K562 (cell line): Measurements from ENCODE around the gene KCND1. TPM values are rescaled to one million over a fixed set of nuclear protein-coding genes. Genes with fewer than 3 reads are reported as not detected.

Source experiments
- ATAC-seq: fragments of 200-7000 bp; cut with Tn5 transposase; 3 replicates; pipeline ENCODE4 v1.9.1; 2020; ENCODE audit warnings: moderate library complexity
- BruUV-seq: library from RNA; stranded (reverse); fragments of 400-500 nt; replicated peaks from 2 replicates; lab custom pipeline; 2021; lab: Mats Ljungman, UMichigan
- CTCF ChIA-PET: fragments of 300-600 bp; formaldehyde crosslinking; extraction: SDS; loops from one replicate; lab custom pipeline; 2021; ENCODE audit warnings: low intra/inter-chr PET ratio; lab: Yijun Ruan, JAX
- POLR2A ChIA-PET: fragments of 300-600, 350-650 bp; sonication (Branson Sonifier 250); formaldehyde crosslinking; extraction: SDS; loops from one replicate; lab custom pipeline; 2021; ENCODE audit warnings: antibody characterized with exemption, inconsistent platforms; lab: Yijun Ruan, JAX
- DNase-seq, 4 experiments: peaks; one replicate each; pipeline versions ENCODE4 v3.0.0 to v3.0.0-alpha.2; 2011 to 2018; ENCODE audit warnings: low spot score in 3 of 4, mixed read lengths in 3 of 4; ENCODE audit errors: extremely low read depth in 1 of 4
- FAIRE-seq: peaks from 2 replicates; lab custom pipeline; 2011; peaks lifted over from hg19 to GRCh38; lab: Jason Lieb, UNC
- H2AFZ ChIP-seq: 2 replicates; pipeline ENCODE4 v1.6.0; 2011; ENCODE audit warnings: low read depth, low read length, control low read depth, inconsistent platforms
- H3K27ac ChIP-seq: fragments of 200-600 bp; 3 replicates; pipeline ENCODE4 v1.8.0; 2011; ENCODE audit warnings: low read depth, mild to moderate bottlenecking, control low read depth, inconsistent platforms, low read length, moderate library complexity, mixed read lengths; ENCODE audit errors: extremely low read depth
- H3K27me3 ChIP-seq, 2 experiments: fragments of 300-600 bp in 1 of 2; 2 replicates in 1 of 2; 3 replicates in 1 of 2; pipeline versions ENCODE4 v1.6.0 to v1.8.0; 2011; ENCODE audit warnings: inconsistent platforms in 2 of 2, low read length in 2 of 2, mild to moderate bottlenecking in 1 of 2, mixed read lengths in 1 of 2, moderate library complexity in 1 of 2; ENCODE audit not compliant: control insufficient read depth in 2 of 2, insufficient read depth in 2 of 2
- H3K36me3 ChIP-seq: fragments of 300-600 bp; 3 replicates; pipeline ENCODE4 v1.8.0; 2011; ENCODE audit warnings: mild to moderate bottlenecking, low read length, inconsistent platforms; ENCODE audit not compliant: control insufficient read depth, insufficient read depth
- H3K4me1 ChIP-seq, 2 experiments: fragments of 200-600 bp in 1 of 2; replicated peaks in 1 of 2; 2 replicates in 1 of 2; 3 replicates in 1 of 2; pipeline versions ENCODE4 v1.5.1 to v1.8.0; 2011; ENCODE audit warnings: inconsistent platforms in 2 of 2, low read length in 2 of 2, mild to moderate bottlenecking in 1 of 2, mixed read lengths in 1 of 2, moderate library complexity in 1 of 2; ENCODE audit not compliant: control insufficient read depth in 2 of 2, insufficient read depth in 2 of 2
- H3K4me2 ChIP-seq: 2 replicates; pipeline ENCODE4 v1.6.1; 2011; ENCODE audit warnings: low read length, control low read depth, inconsistent platforms, mixed read lengths; ENCODE audit not compliant: insufficient read depth
- H3K4me3 ChIP-seq: fragments of 200-600 bp; sonication (generic), shearing (Covaris generic); 2 replicates; pipeline ENCODE4 v1.5.1; 2016; ENCODE audit warnings: control low read depth, inconsistent platforms
- H3K79me2 ChIP-seq: fragments of 200-600 bp; 3 replicates; pipeline ENCODE4 v1.8.0; 2011; ENCODE audit warnings: low read length, inconsistent platforms; ENCODE audit not compliant: control insufficient read depth, insufficient read depth
- H3K9ac ChIP-seq, 2 experiments: 2 replicates each; pipeline versions ENCODE4 v1.6.0 to v1.6.1; 2011; ENCODE audit warnings: low read depth in 2 of 2, low read length in 2 of 2, control low read depth in 1 of 2, inconsistent platforms in 1 of 2, mild to moderate bottlenecking in 1 of 2, mixed read lengths in 1 of 2; ENCODE audit not compliant: insufficient read depth in 1 of 2
- H3K9me1 ChIP-seq: one replicate; pipeline ENCODE4 v1.6.0; 2011; ENCODE audit warnings: inconsistent platforms, mild to moderate bottlenecking, low read length, moderate library complexity; ENCODE audit not compliant: control insufficient read depth, insufficient read depth
- H3K9me3 ChIP-seq: replicated peaks from 2 replicates; pipeline ENCODE4 v1.5.1; 2011; ENCODE audit warnings: low read depth, low read length, inconsistent platforms; ENCODE audit not compliant: control insufficient read depth, insufficient read depth
- H4K20me1 ChIP-seq: replicated peaks from 2 replicates; pipeline ENCODE4 v1.6.1; 2011; ENCODE audit warnings: low read length, inconsistent platforms, mixed read lengths; ENCODE audit not compliant: control insufficient read depth, insufficient read depth
- ARID1B ChIP-seq: fragments of 450-650 bp; IDR thresholded peaks from 2 replicates; pipeline ENCODE4 v1.6.1; 2016; ENCODE audit warnings: antibody characterized with exemption, mild to moderate bottlenecking, inconsistent platforms
- BDP1 ChIP-seq: IDR thresholded peaks from 3 replicates; pipeline ENCODE4 v1.6.1; 2011; ENCODE audit not compliant: insufficient read length, insufficient read depth
- CHD1 ChIP-seq: fragments of 200-600 bp; sonication (generic); IDR thresholded peaks from one replicate; pipeline ENCODE4 v1.6.1; 2012; ENCODE audit warnings: mild to moderate bottlenecking, moderate library complexity, low read length, inconsistent platforms
- CREB1 ChIP-seq, 2 experiments: sonication (generic) in 1 of 2; formaldehyde crosslinking in 1 of 2; IDR thresholded peaks; 2 replicates each; pipeline versions ENCODE4 v1.6.1 to v1.8.0; 2012 to 2022; ENCODE audit warnings: inconsistent platforms in 1 of 2, mild to moderate bottlenecking in 1 of 2, missing genetic modification reagents in 1 of 2, moderate library complexity in 1 of 2
- CXXC5 ChIP-seq: fragments of 250-450 bp; sonication (Bioruptor Pico); IDR thresholded peaks from 2 replicates; pipeline ENCODE4 v1.8.0; 2022; ENCODE audit warnings: inconsistent platforms, mild to moderate bottlenecking, moderate library complexity
- DPF2 ChIP-seq: fragments of 450-650 bp; IDR thresholded peaks from 2 replicates; pipeline ENCODE4 v1.6.1; 2016
- EGR1 ChIP-seq: fragments of 450-650 bp; conservative IDR thresholded peaks from 2 replicates; pipeline ENCODE4 v1.6.1; 2017; ENCODE audit warnings: mild to moderate bottlenecking
- GABPB1 ChIP-seq: sonication (generic); formaldehyde crosslinking; IDR thresholded peaks from 2 replicates; pipeline ENCODE4 v1.8.0; 2022; ENCODE audit warnings: mild to moderate bottlenecking, missing genetic modification reagents
- GABPB2 ChIP-seq: fragments of 250-450 bp; sonication (Bioruptor Pico); conservative IDR thresholded peaks from 2 replicates; pipeline ENCODE4 v1.5.1; 2021; ENCODE audit warnings: mild to moderate bottlenecking
- HDAC1 ChIP-seq, 2 experiments: fragments of 450-650 bp; IDR thresholded peaks; 2 replicates each; pipeline ENCODE4 v1.6.1; 2016 to 2017; ENCODE audit warnings: inconsistent platforms in 1 of 2, mild to moderate bottlenecking in 1 of 2, moderate library complexity in 1 of 2
- HDAC8 ChIP-seq: fragments of 450-650 bp; IDR thresholded peaks from 2 replicates; pipeline ENCODE4 v1.6.1; 2016; ENCODE audit warnings: mild to moderate bottlenecking, missing genetic modification characterization, moderate library complexity, missing compliant biosample characterization
- HNRNPL ChIP-seq: fragments of 200-400 bp; formaldehyde crosslinking; IDR thresholded peaks from 2 replicates; pipeline ENCODE4 v1.6.1; 2017; ENCODE audit warnings: low read depth, mild to moderate bottlenecking, low read length
- ILK ChIP-seq: fragments of 450-650 bp; IDR thresholded peaks from 2 replicates; pipeline ENCODE4 v1.6.1; 2016; ENCODE audit warnings: missing genetic modification characterization, low read depth, mild to moderate bottlenecking, missing compliant biosample characterization, moderate library complexity, borderline replicate concordance
- MTA1 ChIP-seq: fragments of 450-650 bp; IDR thresholded peaks from 2 replicates; pipeline ENCODE4 v1.6.1; 2017; ENCODE audit warnings: borderline replicate concordance
- PHF20 ChIP-seq: fragments of 450-650 bp; IDR thresholded peaks from 2 replicates; pipeline ENCODE4 v1.6.1; 2018; ENCODE audit not compliant: partially characterized antibody
- SIN3A ChIP-seq, 2 experiments: fragments of 150-350 bp in 1 of 2; IDR thresholded peaks; 2 replicates each; pipeline ENCODE4 v1.6.1; 2011 to 2016; ENCODE audit warnings: borderline replicate concordance in 2 of 2, low read depth in 2 of 2, low read length in 2 of 2, mild to moderate bottlenecking in 2 of 2, moderate library complexity in 2 of 2; ENCODE audit not compliant: control insufficient read depth in 1 of 2
- SMARCA5 ChIP-seq: fragments of 450-650 bp; IDR thresholded peaks from 2 replicates; pipeline ENCODE4 v1.6.1; 2016
- YBX1 ChIP-seq: fragments of 450-650 bp; IDR thresholded peaks from 2 replicates; pipeline ENCODE4 v1.7.1; 2016; ENCODE audit warnings: mild to moderate bottlenecking
- ZNF316 ChIP-seq: fragments of 450-650 bp; IDR thresholded peaks from 2 replicates; pipeline ENCODE4 v1.6.1; 2016
- ZNF57 ChIP-seq: fragments of 450-650 bp; formaldehyde crosslinking; IDR thresholded peaks from 2 replicates; pipeline ENCODE4 v1.4.0; 2020; ENCODE audit warnings: mild to moderate bottlenecking, moderate library complexity
- ZNF584 ChIP-seq: fragments of 200-800 bp; sonication (Bioruptor generic); IDR thresholded peaks from 2 replicates; pipeline ENCODE4 v1.6.1; 2016; ENCODE audit warnings: low read depth, mild to moderate bottlenecking, missing genetic modification characterization, missing compliant biosample characterization
- WGBS: fragments of 100-300 bp; shearing (Covaris generic); methylation state at CpG from one replicate; pipeline ENCODE4 v1.1.6; 2016; ENCODE audit warnings: low coverage, mixed read lengths; ENCODE audit not compliant: insufficient coverage; ENCODE audit errors: missing lambda C conversion rate; 5-methylcytosine and 5-hydroxymethylcytosine counted together
- in situ Hi-C: fragments of 300-500 bp; cut with MboI; formaldehyde crosslinking; loops from 4 replicates; pipeline ENCODE4 v1.15.0; 2018; ENCODE audit warnings: inconsistent platforms, mixed read lengths
- intact Hi-C: fragments of 100-400 bp; cut with micrococcal nuclease; formaldehyde crosslinking; loops from 2 replicates; pipeline ENCODE4 v1.14.2; 2022
- polyA plus RNA-seq, 8 experiments: library from polyadenylated mRNA; depleted of rRNA in 4 of 8; stranded (reverse) in 5 of 8; unstranded in 3 of 8; fragments of >200 nt; fragmentation: Nextera tagmentation in 2 of 8; fragmentation: Illumina TruSeq in 1 of 8; extraction: Ambion mirVana in 2 of 8; extraction: Trizol in 1 of 8; gene quantifications; 2 replicates each; pipeline versions ENCODE4 v1.2.1 to v1.2.3, GENCODE V29; 2011 to 2014; ENCODE audit warnings: inconsistent platforms in 1 of 8, missing spikeins in 1 of 8
- total RNA-seq, 7 experiments: library from RNA; depleted of rRNA in 6 of 7; stranded (reverse); fragments of >200 nt in 6 of 7; fragmentation: Illumina TruSeq in 2 of 7; extraction: Trizol in 2 of 7; gene quantifications; 2 replicates each; pipeline versions ENCODE4 v1.2.1 to v1.2.3, GENCODE V29; 2011 to 2021; ENCODE audit warnings: low replicate concordance in 1 of 7
- TF ChIP-seq, protein P1 (sequence below): fragments of 250-450 bp; sonication (Bioruptor Pico); IDR thresholded peaks from 2 replicates; pipeline ENCODE4 v1.8.0; 2022; ENCODE audit warnings: moderate library complexity, mild to moderate bottlenecking, inconsistent platforms

The KCND1 gene
- total and polyA plus RNA-seq, 9 of the 15 experiments (the other 6 are each of a cell fraction or from before 2014, with no cell fraction given) = 0.06 to 0.83 (median 0.39) TPM; not detected in 1

- POLR2A ChIA-PET = no interaction called here
- no peaks in the 10 kb centered on the region; a peak in 1 of 5 replicates for H3K27me3 ChIP-seq
- in situ Hi-C loops (no loop called here), intact Hi-C loops (loop anchor here (10.0 kb wide), 1 partner anchor 283 kb away; no protein-coding TSS in a partner anchor)
- H3K9me1 ChIP-seq = no peaks in the 10 kb centered on the region
- no peak for DNase-seq
- peak overlapping the region; percentile 89 for H3K4me3 ChIP-seq
- peak overlapping the region; percentile 73 to 92 for H3K9ac ChIP-seq
- H3K27ac ChIP-seq = peak overlapping the region; percentile 77
- no peak for FAIRE-seq
- H3K4me1 ChIP-seq = peaks cover 35 to 40% of the 10 kb centered on the region in 2 experiments
- peaks cover 62% of the 10 kb centered on the region for H3K36me3 ChIP-seq
- TF ChIP-seq ZNF584 (CRISPR knock-in tag) (no peak), CHD1 (peak; percentile 37), CXXC5 (CRISPR knock-in tag) (no peak), MTA1 (no peak), HDAC8 (no peak), SMARCA5 (no peak), SIN3A (IDR thresholded peaks at IDR 0.05; ENCODE audit: borderline replicate concordance in 2 of 2, control insufficient read depth in 1 of 2, low read depth in 2 of 2, low read length in 2 of 2) (0 out of 4 replicates have a peak, but pooled peaks of 1 of the 2 experiments have one; percentile 8), CREB1 (IDR thresholded peaks at IDR 0.05) (no peak), CREB1 (CRISPR knock-in tag; IDR thresholded peaks at IDR 0.05) (no peak), DPF2 (0 out of 2 replicates have a peak, but pooled peaks have one; percentile 22), GABPB1 (0 out of 2 replicates have a peak, but pooled peaks have one; percentile 38), PHF20 (no peak), ZNF316 (no peak), ZNF57 (no peak), BDP1 (no peak), ILK (no peak), HDAC1 (IDR thresholded peaks at IDR 0.05) (no peak), YBX1 (no peak), HNRNPL (no peak), EGR1 (peak; percentile 82; the same call in 1 of the 2 replicates), ARID1B (peak; percentile 24; the same call in 1 of the 2 replicates), GABPB2 (CRISPR knock-in tag) (no peak)
- TF ChIP-seq, protein P1, sequence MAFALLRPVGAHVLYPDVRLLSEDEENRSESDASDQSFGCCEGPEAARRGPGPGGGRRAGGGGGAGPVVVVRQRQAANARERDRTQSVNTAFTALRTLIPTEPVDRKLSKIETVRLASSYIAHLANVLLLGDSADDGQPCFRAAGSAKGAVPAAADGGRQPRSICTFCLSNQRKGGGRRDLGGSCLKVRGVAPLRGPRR = no peak
- no TSS peak for BruUV-seq
- H3K4me2 ChIP-seq = peak overlapping the region; percentile 97; the same call in 1 of the 2 replicates
- H3K79me2 ChIP-seq = peaks cover 69% of the 10 kb centered on the region
- peaks cover 34% of the 10 kb centered on the region for H4K20me1 ChIP-seq
- CTCF ChIA-PET = interaction anchor here (0.9 kb wide), 1 partner anchor 12 kb away, joined by 5 read pairs; no protein-coding TSS in a partner anchor
- H2AFZ ChIP-seq = no peak overlapping the region
- ATAC-seq = no peak
- WGBS = 0% methylated on average over 9 of the region's 23 CpGs
- no peaks in the 10 kb centered on the region for H3K9me3 ChIP-seq
Measured at GRCh38 chrX:48918301-48918642, 53.4 kb downstream of the KCND1 start.
